GM08714 (cell line): ENCODE data around the gene MFSD2A.
"Not testable (repeated sequence)": the region's sequence is repeated elsewhere in the genome, so short reads cannot be mapped to it uniquely, and the experiment has no call there.

Source experiments
- H3K4me3 ChIP-seq: fragments of 200-500 bp; sonication (Bioruptor generic); 2 replicates; pipeline ENCODE4 v1.5.1; 2014; ENCODE audit warnings: mild to moderate bottlenecking, low read length, inconsistent platforms
- ZNF274 ChIP-seq: IDR thresholded peaks from 2 replicates; pipeline ENCODE4 v1.6.1; 2012; ENCODE audit warnings: mild to moderate bottlenecking, low read depth, low read length

The MFSD2A gene

DNA sequence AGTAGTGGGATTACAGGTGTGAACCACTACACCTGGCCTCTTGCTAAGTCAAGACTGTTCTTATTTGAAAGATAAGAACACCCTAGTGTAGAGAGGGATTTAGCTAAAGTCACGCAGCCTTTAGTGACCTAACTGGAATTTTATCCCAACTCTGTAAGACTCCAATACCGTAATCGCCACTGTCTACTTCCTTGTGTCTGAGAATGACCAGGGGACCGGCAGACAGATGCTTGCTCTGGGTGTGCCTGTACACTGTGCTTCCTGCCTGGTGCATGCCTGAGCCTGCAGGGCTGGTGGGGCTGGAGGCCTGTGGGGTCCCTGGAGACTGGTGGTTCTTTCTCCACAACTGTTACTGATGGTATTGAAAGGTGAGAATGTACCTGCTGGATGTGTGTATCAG is 15.3 kb downstream of the MFSD2A start:
- TF ChIP-seq ZNF274, result no peak
- H3K4me3 ChIP-seq, result no peak overlapping the region

- H3K4me3 ChIP-seq, result no peak overlapping the region
- no peak for TF ChIP-seq ZNF274
These were observed 16.2 kb downstream of the MFSD2A start for GRCh38 chr1:39971138-39971537.

GRCh38 chr1:39973503-39974135 is 18.7 kb downstream of the MFSD2A start:
- H3K4me3 ChIP-seq, result no peak overlapping the region
- no peak for TF ChIP-seq ZNF274

DNA sequence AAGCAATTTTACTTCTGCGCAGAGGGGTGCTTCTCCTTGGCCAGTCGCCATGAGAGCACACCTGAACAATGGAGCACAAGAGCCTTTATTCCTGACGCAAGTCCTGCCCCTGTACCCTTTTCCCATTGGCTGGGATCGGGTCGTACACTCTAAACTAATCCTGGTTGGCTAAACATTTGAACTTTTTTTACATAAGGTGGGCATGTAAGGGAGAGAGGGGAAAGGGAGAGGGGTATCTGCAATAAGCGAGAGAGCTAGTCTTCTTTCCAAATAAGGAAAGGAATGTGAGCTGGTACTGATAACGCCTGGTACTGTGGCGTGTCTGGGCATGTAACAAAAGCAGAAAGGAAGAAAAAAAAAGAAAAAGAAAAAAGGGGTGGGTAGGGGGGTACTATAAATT is 21.8 kb downstream of the MFSD2A start:
- no peak for TF ChIP-seq ZNF274

GRCh38 chr1:39977202-39977601 is 22.3 kb downstream of the MFSD2A start:
- H3K4me3 ChIP-seq, result no peak overlapping the region
- TF ChIP-seq ZNF274, result no peak

More for the DNA sequence above, 21.8 kb downstream of the MFSD2A start:
- H3K4me3 ChIP-seq, result no peak overlapping the region

DNA sequence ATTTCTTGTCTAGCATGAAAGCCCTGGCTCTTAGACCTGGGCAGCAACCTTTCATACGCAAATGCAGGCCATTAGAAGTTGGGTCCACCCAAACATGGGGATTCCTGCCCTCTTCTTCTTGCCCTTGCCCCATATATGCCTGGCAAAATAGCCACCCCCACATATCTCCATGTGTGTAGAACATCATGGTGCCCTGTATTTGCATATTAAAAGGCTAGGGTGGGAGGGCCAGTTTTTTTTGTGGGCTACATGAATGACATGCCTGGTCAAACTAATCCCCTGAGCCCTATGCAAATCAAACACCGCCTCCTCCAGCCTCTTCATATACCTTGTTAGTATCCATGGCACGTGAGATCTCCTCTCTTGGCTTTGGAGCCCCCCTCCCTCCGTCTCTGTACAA is 24.7 kb downstream of the MFSD2A start:
- TF ChIP-seq ZNF274, result no peak
- no peak overlapping the region for H3K4me3 ChIP-seq

DNA sequence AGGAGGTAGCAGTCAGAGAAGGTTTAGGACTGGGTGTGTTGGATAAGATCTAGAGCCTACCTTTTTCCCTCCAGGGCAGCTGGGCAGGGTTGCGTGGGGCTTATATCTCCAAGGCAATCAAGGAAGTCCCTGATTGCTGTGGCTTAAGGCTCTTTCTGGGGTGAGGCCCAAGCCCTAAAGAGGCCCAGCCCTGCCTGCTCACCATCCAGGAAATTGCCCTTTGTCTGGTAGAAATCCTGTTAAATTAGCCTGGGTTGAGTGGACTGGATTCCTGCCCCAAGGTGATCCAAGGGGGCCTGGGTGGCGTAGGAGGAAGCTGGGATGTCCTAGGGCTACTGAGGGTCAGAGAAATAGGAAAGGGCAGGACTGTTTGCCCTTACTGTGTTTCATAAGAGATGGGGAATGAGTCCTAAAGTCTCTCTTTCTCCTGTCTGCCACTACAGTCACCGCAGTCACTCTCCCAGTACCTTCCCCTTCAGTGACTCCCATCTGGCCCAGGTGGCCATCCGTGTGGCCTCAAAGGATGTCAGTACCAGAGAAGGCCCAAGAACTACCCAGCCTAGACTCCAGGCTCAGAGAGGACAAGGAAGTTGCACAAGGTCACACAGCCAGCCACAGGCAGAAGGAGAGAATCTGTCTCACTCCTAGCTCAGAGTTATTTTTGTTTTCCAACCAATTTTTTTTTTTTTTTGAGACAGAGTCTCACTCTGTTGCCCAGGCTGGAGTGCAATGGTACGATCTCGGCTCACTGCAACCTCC is 25.8 kb downstream of the MFSD2A start:
- no peak for TF ChIP-seq ZNF274
- no peak overlapping the region for H3K4me3 ChIP-seq

DNA sequence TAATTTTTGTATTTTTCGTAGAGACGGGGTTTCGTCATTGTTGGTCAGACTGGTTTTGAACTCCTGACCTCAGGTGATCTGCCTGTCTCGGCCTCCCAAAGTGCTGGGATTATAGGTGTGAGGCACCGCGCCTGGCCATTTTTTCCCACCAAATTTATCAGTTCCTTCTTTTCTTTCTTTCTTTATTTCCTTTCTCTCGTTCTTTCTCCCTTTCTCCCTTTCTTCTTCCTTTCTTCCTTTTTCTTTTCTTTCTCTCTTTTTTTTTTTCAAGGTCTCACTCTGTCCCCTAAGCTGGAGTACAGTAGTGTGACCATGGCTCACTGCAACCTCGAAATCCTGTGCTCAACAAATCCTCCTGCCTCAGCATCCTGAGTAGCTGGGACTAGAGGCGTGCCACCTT is 26.4 kb downstream of the MFSD2A start:
- no peak for TF ChIP-seq ZNF274
- no peak overlapping the region for H3K4me3 ChIP-seq

DNA sequence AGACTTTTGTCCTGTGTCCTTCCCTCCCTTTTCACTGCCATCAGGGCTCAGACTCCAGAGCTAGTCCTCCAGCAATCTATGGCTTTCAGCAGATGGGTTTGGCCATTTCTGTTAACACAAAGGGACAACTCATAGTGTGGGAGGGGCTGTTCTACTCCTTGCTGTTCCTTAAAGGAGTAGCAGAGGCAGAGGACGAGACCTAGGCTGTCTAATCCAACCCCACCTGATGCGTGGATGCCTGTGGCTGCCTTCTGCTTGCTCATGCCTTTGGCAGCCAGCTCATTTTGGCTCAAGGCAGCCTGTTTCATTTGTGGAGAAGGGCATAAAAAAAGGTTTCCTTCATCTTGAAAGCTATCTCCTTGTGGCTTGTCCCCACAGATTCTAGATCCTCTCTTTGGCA is 27.0 kb downstream of the MFSD2A start:
- no peak for TF ChIP-seq ZNF274
- H3K4me3 ChIP-seq, result no peak overlapping the region

GRCh38 chr1:39984480-39984879 is 29.5 kb downstream of the MFSD2A start:
- H3K4me3 ChIP-seq, result not testable (repeated sequence)

DNA sequence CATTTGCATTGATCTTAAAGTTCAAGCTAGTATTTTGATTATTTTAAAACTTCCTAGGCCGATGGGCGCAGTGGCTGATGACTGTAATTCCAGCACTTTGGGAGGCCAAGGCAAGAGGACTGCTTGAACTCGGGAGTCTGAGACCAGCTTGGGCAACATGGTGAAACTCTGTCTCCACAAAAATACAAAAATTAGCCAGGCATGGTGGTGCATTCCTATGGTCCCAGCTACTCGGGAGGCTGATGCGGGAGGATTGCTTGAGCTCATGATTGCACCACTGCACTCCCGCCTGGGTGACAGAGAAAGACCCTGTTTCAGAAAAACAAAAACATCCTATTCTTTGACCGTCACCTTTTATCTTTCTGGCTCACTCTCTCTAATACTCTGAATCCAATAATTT is 30.0 kb downstream of the MFSD2A start:
- no peak overlapping the region for H3K4me3 ChIP-seq
- TF ChIP-seq ZNF274, result no peak

- TF ChIP-seq ZNF274, result no peak
- H3K4me3 ChIP-seq, result no peak overlapping the region
These were observed 32.9 kb downstream of the MFSD2A start for GRCh38 chr1:39987869-39988268.

- no peak overlapping the region for H3K4me3 ChIP-seq
- no peak for TF ChIP-seq ZNF274
These were observed 33.8 kb downstream of the MFSD2A start for GRCh38 chr1:39988618-39989343.

DNA sequence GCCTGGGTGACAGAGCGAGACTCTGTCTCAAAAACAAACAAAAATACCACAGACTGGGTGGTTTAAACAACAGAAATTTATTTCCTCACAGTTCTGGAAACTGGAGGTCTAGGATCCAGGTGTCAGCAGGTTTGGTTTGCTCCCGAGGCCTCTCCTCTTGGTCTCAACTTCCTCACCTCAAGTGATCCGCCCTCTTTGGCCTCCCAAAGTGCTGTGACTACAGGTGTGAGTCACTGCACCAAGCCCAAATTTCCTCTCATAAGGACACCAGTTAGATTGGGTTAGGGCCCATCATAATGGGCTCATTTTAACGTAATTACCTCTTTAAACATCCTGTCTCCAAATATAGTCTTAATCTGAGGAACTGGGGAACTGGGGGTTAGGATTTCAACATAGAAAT is 35.5 kb downstream of the MFSD2A start:
- TF ChIP-seq ZNF274, result no peak
- H3K4me3 ChIP-seq, result no peak overlapping the region

DNA sequence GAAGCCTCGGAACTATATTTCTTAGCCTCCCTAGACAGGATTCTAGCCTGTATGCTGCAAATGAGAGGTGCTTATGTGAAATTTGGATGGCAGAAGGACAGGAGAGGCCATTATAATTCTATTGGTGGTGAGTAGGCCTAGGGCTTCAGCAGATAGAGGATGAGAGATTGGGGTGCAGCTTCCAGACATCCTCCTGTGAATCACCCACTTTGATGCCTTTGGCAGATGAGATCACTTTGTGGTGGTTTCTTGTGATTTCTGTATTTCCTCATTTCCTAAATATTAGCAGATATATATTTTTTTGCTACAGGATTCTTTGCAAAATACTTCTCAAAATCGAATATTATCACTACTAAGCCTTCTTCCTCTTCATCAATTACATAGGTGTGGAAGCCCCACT is 37.3 kb downstream of the MFSD2A start:
- no peak for TF ChIP-seq ZNF274
- no peak overlapping the region for H3K4me3 ChIP-seq
